HG03060 (cell line): ENCODE results near the gene IFT27.
"Not testable (repeated sequence)": the region's sequence is repeated elsewhere in the genome, so short reads cannot be mapped to it uniquely, and the experiment has no call there.

ENCODE experiments used
- ATAC-seq: cut with Tn5 transposase; IDR thresholded peaks from one replicate; pipeline ENCODE4 v1.9.1; 2021; ENCODE audit warnings: low read depth, moderate number of reproducible peaks; ENCODE audit not compliant: unreplicated experiment

Gene IFT27

GRCh38 chr22:36746375-36746970, 29.4 kb downstream of the IFT27 start:
- ATAC-seq: no peak

DNA sequence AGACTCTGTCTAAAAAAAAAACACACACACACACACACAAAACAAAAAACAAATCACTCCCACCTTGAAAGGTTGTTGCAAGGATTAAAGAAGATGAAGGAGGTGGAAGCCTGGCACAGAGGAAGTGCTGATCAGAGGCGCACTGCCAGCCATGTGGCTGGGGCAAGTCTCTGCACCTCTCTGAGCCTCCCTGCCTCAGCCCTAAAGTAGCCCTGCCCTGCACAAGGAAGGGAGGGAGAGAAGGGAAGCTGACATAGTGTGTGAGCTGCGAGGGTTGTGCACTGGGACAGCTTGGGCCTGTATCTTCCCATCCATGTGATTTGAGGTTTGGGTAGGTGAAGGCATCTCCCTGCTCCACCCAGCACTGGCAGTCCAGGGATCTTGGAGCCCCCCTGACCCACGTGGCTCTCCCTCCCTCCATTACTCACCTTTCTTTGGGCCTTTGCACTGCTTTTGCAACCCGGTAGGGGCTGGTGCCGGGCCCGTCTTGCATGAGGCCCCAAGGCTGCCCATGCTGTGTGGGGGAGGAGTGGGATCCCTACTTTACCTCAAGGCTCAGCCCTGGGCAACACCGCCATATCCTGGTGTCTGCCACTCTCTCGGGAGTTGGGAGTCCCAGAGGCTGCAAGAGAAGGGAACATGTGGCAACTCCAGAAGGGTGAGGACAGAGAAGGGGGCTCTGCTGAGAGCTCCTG, 30.5 kb downstream of the IFT27 start:
- no peak for ATAC-seq

DNA sequence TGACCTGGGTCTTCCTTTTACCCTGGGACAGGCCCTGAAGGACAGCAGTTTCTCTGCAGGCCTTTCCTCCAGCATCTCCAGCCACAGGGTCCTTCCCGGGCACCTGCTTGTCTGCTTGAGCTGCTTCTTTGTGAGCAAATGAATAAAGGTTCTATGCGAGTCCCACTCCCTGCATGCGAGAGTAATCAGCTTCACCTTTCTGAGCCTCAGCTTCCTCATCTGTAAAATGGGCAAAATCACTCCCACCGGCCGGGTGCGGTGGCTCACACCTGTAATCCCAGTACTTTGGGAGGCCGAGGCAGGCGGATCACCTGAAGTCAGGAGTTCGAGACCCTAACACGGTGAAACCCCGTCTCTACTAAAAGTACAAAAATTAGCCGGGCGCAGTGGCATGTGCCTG, 31.1 kb downstream of the IFT27 start:
- no peak for ATAC-seq

DNA sequence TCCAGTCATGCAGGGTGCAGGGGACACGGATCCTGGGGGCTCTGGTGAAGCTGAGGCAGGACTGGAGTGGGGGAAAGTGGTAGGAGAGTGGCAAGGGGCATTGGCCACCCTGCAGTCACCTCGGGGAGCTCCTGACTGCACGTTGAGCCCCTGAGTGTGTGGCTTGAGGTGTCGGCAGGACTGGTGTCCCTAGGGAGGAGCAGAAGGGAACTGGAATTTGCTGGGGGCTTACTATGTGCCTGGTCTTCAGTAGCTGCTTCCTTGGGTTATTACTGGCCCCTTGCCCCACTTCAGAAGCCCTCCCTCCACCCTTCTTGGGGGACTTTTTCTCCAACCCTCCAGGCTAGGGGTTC, 31.5 kb downstream of the IFT27 start:
- ATAC-seq: no peak

DNA sequence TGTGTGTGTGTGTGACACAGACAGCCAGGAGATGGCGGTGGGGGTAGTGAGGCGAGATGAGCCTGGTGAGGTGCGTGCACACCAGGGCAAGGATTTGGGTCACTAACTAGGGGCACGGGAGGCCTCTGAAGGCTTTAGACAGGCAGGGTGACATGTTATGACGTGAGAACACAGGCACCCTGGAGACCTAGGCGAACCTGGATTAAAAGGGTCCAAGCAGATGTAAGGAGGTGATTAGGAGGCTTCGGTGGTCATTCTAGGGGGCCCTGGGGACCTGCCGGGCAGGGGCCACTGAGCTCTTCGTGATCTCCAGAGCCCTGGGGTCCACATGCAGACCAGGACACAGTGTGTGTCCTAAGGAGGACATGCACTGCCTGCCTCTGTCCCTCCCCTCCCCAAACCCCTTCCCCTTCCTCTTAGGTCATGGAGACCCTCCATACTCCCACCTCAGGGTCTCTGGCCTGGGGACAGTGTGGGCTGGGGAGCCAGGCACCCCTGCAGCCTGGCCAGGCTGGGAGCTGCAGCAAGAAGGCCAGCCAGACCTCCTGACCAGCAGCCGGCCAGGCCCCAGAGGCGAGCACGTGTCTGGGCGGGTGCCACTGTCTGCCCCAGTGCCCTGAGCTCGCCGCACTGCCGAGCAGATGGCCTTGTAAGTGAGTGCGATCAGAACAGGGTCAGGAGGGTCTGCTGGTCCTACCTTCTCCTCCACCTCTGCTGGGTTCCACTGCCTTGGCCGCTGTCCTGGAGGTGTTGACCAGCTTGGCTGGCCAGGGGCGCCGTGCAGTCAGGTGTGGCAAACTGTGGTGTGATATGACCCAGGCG, 32.1 kb downstream of the IFT27 start:
- ATAC-seq: no peak

- no peak for ATAC-seq
These were observed 32.9 kb downstream of the IFT27 start for GRCh38 chr22:36743011-36743410.

DNA sequence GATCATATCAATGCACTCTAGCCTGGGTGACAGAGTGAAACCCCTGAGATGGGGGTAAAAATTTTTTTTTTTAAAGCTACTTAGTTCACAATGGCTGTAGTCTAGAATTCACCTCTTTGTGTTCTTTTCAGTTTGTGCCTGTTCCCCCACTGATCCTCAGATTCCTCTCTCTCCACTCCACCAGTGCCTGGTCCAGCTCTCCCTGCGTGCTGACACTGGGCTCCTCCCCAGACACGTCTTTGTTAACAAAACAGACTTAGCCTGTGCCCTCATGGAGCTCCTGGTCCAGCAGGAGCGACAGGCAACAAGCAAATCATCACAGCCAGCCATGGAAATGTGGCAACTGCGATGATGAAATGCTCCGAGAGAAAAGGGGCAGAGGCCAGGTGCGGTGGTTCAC, 34.0 kb downstream of the IFT27 start:
- ATAC-seq: no peak

DNA sequence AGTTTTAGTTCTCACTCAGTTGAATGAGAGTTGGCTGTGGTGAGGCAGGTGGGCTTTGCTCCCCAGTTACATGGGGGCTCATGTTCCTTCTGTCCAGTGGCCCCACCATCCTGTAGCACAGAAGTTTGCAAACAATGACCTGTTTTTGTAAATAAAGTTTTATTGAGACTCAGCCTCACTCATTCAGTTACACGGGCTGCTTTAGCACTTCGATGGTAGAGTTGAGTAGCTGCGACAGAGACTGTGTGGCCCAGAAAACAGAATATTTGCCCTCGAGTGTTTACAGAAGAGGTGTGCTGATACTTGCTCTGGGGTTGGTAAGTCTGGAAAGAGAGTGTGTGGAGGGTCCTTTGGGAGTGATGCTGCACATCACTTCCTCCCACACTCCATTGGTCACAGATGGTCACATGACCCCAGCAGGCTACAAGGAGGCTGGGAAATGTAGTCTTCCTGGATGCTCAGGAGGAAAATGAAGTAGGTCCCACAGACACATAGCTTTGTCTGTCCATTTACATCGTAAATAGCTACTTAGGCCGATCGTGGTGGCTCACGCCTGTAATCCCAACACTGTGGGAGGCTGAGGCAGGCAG, 34.6 kb downstream of the IFT27 start:
- no peak for ATAC-seq

DNA sequence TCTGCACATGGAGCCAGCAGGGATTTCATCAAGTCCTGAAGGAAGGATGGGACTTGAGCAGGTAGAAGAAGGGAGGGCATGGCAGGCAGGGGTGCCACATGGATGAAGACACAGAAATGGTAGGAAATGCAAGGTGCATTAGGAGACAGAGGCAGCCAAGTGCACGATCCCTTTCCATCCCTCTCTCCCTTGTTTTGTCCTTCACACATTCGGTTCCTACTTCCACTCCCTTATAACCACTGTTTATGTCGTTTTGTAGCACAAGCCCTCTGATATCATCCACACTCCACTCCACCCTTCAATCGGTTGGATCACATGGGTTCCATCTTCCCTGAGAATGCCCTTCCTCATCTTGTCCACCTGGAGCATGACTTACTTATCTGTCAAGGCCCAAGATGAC, 35.2 kb downstream of the IFT27 start:
- ATAC-seq: no peak

DNA sequence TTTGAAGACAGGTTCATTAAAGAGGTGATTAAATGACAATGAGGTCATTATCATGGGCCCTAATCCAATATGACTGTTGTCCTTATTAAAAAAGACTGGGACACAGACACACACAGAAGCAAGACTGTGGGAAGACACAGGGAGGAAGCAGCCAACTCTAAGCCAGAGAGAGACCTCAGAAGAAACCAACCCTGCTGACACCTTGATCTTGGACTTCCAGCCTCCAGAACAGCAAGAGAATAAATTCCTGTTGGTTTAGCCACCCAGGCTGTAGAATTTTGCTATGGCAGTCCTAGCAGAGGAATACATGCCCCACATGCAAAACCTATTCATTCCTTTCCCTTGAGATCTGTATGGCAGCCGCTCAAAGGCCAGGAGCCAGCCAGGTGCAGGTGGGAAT, 36.7 kb downstream of the IFT27 start:
- no peak for ATAC-seq

DNA sequence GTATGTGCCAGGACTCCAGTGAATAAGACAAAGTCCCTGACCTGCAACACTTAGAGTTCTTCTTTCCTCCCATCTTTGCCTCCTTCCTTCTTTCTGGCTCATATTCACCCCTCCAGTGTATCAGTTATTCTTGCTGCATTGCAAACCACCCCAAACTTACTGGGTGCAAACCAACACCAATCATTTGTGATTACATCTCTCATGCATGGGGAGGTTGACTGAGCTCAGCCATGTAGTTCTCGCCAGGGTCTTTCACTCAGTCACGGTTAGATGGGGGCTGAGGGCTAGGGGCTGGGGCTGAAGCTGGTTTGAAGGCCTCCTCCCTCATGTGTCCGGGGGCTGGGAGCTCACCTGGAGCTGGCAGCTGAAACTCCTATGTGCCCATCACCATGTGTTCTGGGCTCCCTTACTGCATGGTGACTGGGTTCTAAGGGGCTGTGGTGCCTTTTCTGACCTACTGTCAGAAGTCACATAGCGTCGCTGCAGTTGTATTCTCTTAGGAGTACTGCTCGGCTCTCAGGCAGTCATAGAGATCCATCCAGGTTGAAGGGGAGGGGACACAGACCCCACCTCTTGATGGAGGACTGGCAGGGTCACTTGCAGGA, 37.4 kb downstream of the IFT27 start:
- ATAC-seq: no peak

DNA sequence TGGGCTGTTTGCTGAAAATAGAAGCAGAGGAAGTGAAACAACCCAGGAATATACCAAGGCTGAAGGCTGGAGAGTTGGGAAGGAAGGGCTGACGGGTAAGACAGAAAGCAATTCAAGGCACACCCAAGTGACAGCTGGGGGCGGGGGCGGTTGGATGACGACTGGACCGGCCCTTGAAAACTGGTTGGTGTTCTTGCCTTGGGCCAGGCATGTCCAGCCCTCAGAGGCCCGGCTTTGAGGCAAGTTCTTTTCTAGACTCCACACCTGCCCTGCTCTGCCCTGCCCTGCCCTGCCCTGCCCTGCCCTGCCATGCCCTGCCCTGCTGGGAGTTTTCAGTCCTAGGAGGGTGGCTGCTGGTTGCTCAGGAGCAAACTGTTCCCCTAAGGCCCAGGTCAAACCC, 38.1 kb downstream of the IFT27 start:
- no peak for ATAC-seq

- ATAC-seq: no peak
These were observed 39.1 kb downstream of the IFT27 start for GRCh38 chr22:36736701-36737320.

GRCh38 chr22:36734171-36735058, 41.5 kb downstream of the IFT27 start:
- no peak for ATAC-seq

GRCh38 chr22:36733271-36733670, 42.6 kb downstream of the IFT27 start:
- no peak for ATAC-seq

GRCh38 chr22:36732609-36733008, 43.3 kb downstream of the IFT27 start:
- no peak for ATAC-seq

DNA sequence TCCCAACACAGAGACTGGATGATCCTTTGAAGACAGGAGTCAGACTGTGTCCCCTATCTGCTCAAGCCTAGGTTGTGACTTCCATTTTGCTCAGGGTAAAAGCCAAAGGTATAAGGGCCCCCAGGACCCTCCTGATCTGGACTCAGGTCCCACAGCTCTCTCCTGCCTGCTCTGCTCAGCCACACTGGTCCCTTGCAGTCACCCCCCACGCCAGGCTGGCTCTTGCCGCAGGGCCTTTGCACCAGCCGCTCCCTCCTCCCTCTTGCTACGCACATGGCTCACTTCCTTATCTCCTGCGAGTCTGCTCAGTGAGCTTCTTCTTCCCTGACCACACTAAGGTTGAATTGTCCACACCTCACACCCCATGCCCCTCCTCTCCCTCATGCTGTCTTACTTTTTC, 44.0 kb downstream of the IFT27 start:
- ATAC-seq: no peak

DNA sequence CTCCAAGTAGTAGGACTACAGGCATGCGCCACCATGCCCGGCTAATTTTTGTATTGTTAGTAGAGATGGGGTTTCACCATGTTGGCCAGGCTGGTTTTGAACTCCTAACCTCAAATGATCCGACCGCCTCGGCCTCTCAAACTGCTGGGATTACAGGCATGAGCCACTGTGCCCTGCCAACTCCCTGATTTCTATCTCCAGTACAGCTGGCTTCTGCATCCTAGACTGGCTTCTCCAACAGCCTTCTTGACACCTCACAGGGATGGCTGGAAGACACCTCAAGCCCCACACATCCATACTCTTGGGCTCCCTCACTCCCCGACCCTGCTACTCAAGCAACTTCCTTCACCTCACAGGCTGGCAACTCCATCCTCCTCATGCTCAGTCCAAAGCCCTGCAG, 44.6 kb downstream of the IFT27 start:
- not testable (repeated sequence) for ATAC-seq

DNA sequence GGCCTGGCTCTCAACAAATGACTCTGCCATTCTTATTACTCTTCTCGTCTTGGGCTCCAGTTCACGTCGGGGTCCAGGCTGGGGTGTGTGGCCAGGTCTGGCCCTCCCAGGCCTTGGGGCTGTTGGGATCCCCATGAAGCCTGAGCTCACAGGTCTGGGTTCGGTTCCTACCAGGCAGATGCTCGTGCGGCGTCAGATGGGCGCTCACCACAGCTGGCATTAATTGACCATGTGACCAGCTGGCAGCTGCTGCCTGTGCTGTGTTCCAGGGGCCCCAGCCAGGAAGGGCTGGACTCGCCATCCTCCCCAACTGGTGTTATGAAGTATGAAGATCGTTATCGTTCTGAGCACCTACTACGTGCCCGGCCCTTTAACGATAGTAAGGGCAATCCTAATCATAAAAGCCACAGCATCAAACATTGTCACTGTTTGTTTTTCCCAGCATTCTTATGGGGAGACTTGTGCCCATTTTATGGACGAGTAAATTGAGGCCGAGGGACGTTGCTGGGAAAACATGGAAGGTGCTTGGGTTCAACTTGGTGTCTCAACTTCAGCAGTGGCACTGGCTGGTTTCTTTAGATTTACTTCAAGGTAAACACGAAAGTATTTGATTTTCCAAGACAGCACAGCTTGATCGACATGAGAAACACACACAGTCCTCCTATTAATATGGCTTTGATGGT, 45.6 kb downstream of the IFT27 start:
- no peak for ATAC-seq
